A172 (cell line): ENCODE measurements around the gene DUSP16. TPM values are rescaled to one million over a fixed set of nuclear protein-coding genes. Genes with fewer than 3 reads are reported as not detected.

ENCODE experiments used
- DNase-seq: peaks from one replicate; pipeline ENCODE4 v3.0.0-alpha.2; 2015; ENCODE audit warnings: low spot score
- total RNA-seq: library from RNA; depleted of rRNA; stranded (reverse); fragments of >200 nt; shearing (Covaris generic); gene quantifications from 2 replicates; pipeline ENCODE4 v1.2.3, GENCODE V29; 2014; rRNA removed

The DUSP16 gene
- total RNA-seq, 1 experiment from 2014 or later: 4.9 TPM

GRCh38 chr12:12441843-12442461 lies 120.7 kb downstream of the DUSP16 start:
- DNase-seq: no peak

- no peak for DNase-seq
These were observed 121.2 kb downstream of the DUSP16 start for GRCh38 chr12:12441429-12441807.

DNA sequence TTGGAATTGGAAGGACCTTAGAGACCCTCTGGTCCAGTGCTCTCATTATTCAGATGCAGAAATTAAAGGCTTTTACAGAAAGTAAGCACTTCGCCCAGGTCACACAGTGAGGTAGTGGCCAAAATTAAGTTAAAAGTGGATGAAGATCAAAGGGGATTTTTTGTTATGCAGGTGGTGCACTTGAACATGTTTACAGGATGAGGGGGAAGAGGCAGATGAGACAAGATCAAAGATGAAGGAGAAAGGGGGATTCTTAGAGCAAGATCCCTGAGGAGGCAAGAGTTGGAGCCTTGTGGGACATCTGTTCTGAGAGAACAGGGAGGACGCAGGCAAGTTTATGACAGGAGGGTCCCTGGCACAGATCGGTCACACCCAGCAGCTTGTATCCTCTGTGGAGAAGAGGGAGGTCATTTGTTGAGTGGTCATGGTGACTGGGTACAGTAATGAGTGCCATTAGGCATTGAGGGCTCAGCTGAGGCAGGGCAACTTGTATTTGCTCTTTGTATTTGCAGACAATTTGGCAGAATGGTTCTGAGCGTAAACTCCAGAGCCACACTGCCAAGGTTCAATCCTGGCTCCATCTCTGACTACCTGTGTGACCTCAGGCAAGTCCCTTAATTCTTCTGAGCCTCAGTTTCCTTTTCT lies 121.8 kb downstream of the DUSP16 start:
- DNase-seq: no peak

DNA sequence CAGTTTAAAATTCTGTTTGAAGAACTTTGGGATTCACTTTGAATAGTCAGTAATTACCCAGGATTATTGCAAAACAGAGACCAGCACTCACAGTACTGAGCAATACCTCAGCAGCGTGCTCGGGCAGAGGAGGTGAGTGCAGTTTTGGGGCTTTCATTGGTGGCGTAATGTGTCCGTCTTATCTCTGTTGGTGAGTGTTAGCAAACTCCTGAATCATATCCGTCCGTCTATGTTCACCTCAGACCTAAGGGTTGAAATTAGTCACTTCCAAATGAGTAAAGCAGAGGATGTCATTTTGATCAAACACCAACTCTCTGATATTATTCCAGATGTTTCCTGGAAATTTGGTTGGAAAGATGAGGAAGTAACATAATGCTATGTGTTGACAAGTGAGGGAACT lies 123.0 kb downstream of the DUSP16 start:
- no peak for DNase-seq

DNA sequence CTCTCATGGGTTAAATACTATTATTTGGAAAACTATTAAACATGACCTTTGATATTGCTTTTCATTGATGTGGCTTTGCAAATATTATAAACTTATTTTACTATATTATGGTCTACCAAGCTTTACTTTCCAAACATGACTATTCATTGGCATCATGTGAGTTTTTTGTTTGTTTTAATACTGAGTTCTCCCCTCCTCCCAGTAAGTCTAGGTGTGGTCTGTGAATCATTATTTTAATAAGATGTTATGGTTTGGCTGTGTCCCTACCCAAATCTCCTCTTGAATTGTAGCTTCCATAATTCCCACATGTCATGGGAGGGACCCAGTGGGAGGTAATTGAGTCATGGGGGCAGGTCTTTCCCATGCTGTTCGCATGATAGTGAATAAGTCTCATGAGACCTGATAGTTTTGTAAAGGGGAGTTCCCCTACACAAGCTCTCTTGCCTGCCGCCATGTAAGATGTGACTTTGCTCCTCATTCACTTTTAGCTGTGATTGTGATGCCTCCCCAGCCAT lies 125.8 kb downstream of the DUSP16 start:
- no peak for DNase-seq

DNA sequence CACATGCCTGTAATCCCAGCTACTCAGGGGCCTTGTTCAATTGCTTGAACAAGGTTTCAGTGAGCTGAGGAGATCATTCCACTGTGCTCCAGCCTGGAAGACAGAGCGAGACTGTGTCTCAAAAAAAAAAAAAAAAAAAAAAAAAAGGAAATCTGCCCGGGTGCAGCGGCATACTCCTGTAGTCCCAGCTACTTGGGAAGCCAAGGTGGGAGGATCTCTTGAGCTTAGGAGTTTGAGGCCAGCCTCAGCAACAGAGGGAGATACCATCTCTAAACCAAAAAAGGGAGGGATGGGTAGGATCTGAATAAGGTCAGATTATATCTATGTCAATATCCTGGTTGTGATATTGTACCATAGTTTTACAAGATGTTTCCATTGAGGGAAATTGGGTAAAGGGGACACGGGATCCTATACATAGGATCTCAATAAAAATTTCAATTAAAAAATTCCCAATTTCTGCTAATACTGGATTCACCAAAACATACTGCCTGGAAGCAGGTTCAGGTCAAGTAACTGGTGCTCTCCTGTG lies 129.4 kb downstream of the DUSP16 start:
- no peak for DNase-seq

GRCh38 chr12:12432364-12432763 lies 130.3 kb downstream of the DUSP16 start:
- no peak for DNase-seq

GRCh38 chr12:12428961-12429657 lies 133.6 kb downstream of the DUSP16 start:
- peak; percentile 28 for DNase-seq

- DNase-seq: no peak
These were observed 134.6 kb downstream of the DUSP16 start for GRCh38 chr12:12428047-12428446.

DNA sequence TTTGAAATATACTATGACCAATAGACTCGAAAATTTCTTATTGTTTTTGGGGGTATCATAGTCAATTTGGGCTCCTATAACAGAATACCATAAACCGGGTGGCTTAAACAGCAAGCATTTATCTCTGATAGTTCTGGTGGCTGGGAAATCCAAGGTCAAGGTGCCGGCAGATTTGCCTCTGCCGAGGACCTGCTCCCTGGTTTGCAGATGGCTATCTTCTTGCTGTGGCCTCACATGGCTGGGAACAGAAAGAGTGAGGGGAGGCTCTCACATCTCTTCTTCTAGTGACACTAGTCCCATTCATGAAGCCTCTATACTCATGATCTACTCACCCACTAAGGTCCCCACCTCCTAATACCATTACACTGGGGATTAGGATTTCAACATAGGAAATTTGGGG lies 135.1 kb downstream of the DUSP16 start:
- no peak for DNase-seq

DNA sequence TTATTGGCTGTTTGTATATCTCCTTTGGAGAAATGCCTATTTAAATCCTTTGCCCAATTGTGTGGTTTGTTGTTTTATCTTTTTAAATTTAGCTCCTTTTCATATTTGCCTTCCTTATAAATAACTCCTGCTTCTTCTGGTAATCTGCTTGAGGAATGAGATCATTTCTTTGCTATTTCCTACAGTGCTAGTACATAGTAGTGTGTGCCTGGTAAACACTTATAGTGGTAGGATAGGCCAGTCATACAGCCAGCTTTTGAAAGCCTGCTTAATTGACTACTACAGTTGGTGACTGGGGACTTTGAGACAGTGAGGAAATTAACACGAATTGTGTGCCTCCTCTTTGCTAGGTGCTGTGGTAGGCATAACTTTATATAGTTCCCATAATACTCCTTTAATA lies 137.0 kb downstream of the DUSP16 start:
- no peak for DNase-seq

GRCh38 chr12:12425001-12425400 lies 137.7 kb downstream of the DUSP16 start:
- DNase-seq: no peak

Other genes with a start within 250 kb of the DUSP16 start
- gene MANSC1, start 212.6 kb downstream of the DUSP16 start, total RNA-seq: 0.55 and 1.1 TPM in 2 replicates
- 5.2 and 12.2 TPM in 2 replicates for gene BORCS5, start 205.8 kb downstream of the DUSP16 start, total RNA-seq
- 19.6 and 20.6 TPM in 2 replicates for gene CREBL2, start 49.0 kb upstream of the DUSP16 start, total RNA-seq
- gene GPR19, start 133.3 kb upstream of the DUSP16 start, total RNA-seq: 0.57 and 0.84 TPM in 2 replicates
- 18.1 and 20.0 TPM in 2 replicates for gene CDKN1B, start 154.5 kb upstream of the DUSP16 start, total RNA-seq
- gene APOLD1, start 222.8 kb upstream of the DUSP16 start, total RNA-seq: 3.3 and 3.5 TPM in 2 replicates